Measurements from ENCODE around the gene VMA21.

VMA21 gene

GRCh38 chrX:151384807-151385206 is 12.2 kb upstream of the VMA21 start:
- no peaks in the 10 kb centered on the region for H3K4me1 ChIP-seq (ENCODE audit: control extremely low read depth in 1 of 4, control insufficient read depth in 4 of 4, insufficient read depth in 4 of 4, low read length in 3 of 4)
- WGBS (ENCODE audit: insufficient coverage): 77% methylated on average over 5 of the region's 7 CpGs
- H3K36me3 ChIP-seq (ENCODE audit: control insufficient read depth in 4 of 4, insufficient read depth in 4 of 4, low read length in 3 of 4): no peaks in the 10 kb centered on the region
- H3K9me3 ChIP-seq (ENCODE audit: control extremely low read depth in 1 of 5, control insufficient read depth in 4 of 5, insufficient read depth in 2 of 5, low read depth in 1 of 5, low read length in 4 of 5): no peaks in the 10 kb centered on the region
- ChIA-PET POLR2A (no interaction called here), CTCF (no interaction called here)
- no peak overlapping the region for H3K27ac ChIP-seq (ENCODE audit: insufficient read depth in 1 of 2, low read depth in 1 of 2, low read length in 2 of 2, poor library complexity in 1 of 2, severe bottlenecking in 2 of 2)
- no peaks in the 10 kb centered on the region for H3K27me3 ChIP-seq (replicated peaks in 2 of 5; ENCODE audit: control insufficient read depth in 4 of 5, insufficient read depth in 5 of 5, low read length in 4 of 5)
- no peak overlapping the region for H3K4me3 ChIP-seq (ENCODE audit: control insufficient read depth in 1 of 7, extremely low read depth in 1 of 7, insufficient read depth in 4 of 7, low read depth in 2 of 7, low read length in 6 of 7)
- DNase-seq: no peak

- H3K4me3 ChIP-seq (ENCODE audit: control insufficient read depth in 1 of 7, extremely low read depth in 1 of 7, insufficient read depth in 4 of 7, low read depth in 2 of 7, low read length in 6 of 7): no peak overlapping the region
- POLR2A ChIA-PET: no interaction called here
- no peak for DNase-seq
- H3K36me3 ChIP-seq (ENCODE audit: control insufficient read depth in 4 of 4, insufficient read depth in 4 of 4, low read length in 3 of 4): no peaks in the 10 kb centered on the region
- H3K4me1 ChIP-seq (ENCODE audit: control extremely low read depth in 1 of 4, control insufficient read depth in 4 of 4, insufficient read depth in 4 of 4, low read length in 3 of 4): no peaks in the 10 kb centered on the region
- CTCF ChIA-PET: no interaction called here
- H3K27me3 ChIP-seq (replicated peaks in 2 of 5; ENCODE audit: control insufficient read depth in 4 of 5, insufficient read depth in 5 of 5, low read length in 4 of 5): no peaks in the 10 kb centered on the region
- H3K9me3 ChIP-seq (ENCODE audit: control extremely low read depth in 1 of 5, control insufficient read depth in 4 of 5, insufficient read depth in 2 of 5, low read depth in 1 of 5, low read length in 4 of 5): no peaks in the 10 kb centered on the region
- H3K27ac ChIP-seq (ENCODE audit: insufficient read depth in 1 of 2, low read depth in 1 of 2, low read length in 2 of 2, poor library complexity in 1 of 2, severe bottlenecking in 2 of 2): no peak overlapping the region
- 90% methylated on average over 2 of the region's 3 CpGs for WGBS (ENCODE audit: insufficient coverage)
Measured at GRCh38 chrX:151386838-151387459, 10.1 kb upstream of the VMA21 start.

DNA sequence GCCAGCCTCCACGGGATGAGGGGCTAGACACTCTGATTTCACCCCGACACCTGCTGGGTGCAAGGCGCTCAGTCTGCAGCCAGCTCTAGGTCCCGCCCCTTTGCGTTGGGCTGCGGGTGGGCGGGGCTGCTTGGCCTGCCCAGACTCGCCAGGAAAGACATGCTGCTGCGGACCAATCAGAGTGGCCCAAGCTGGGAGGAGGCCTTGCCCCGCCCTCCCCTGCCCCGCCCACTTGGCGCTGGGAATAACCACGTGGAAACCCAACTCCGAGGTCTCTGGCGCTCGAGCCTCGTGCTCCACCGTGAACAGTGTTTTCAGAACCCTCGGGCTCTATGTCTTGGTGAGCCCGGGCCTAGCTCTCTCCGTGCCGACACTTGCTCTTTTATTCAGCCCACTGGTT is 5.3 kb upstream of the VMA21 start:
- WGBS (ENCODE audit: insufficient coverage): 91% methylated on average over 22 of the region's 22 CpGs
- Histone ChIP-seq H3K4me1 (ENCODE audit: control extremely low read depth in 1 of 4, control insufficient read depth in 4 of 4, insufficient read depth in 4 of 4, low read length in 3 of 4) (peaks cover 10 to 30% (median 19%) of the 10 kb centered on the region in 4 experiments), H3K27me3 (replicated peaks in 2 of 5; ENCODE audit: control insufficient read depth in 4 of 5, insufficient read depth in 5 of 5, low read length in 4 of 5) (no peaks in the 10 kb centered on the region), H3K9me3 (ENCODE audit: control extremely low read depth in 1 of 5, control insufficient read depth in 4 of 5, insufficient read depth in 2 of 5, low read depth in 1 of 5, low read length in 4 of 5) (no peaks in the 10 kb centered on the region), H3K27ac (ENCODE audit: insufficient read depth in 1 of 2, low read depth in 1 of 2, low read length in 2 of 2, poor library complexity in 1 of 2, severe bottlenecking in 2 of 2) (no peak overlapping the region), H3K4me3 (ENCODE audit: control insufficient read depth in 1 of 7, extremely low read depth in 1 of 7, insufficient read depth in 4 of 7, low read depth in 2 of 7, low read length in 6 of 7) (no peak overlapping the region), H3K36me3 (ENCODE audit: control insufficient read depth in 4 of 4, insufficient read depth in 4 of 4, low read length in 3 of 4) (no peaks in the 10 kb centered on the region)
- ChIA-PET CTCF (interaction anchor here (1.2 to 1.4 kb wide), 2 partner anchors 31 to 289 kb away, joined by 3 read pairs; no protein-coding TSS in a partner anchor), POLR2A (no interaction called here)
- no peak for DNase-seq

DNA sequence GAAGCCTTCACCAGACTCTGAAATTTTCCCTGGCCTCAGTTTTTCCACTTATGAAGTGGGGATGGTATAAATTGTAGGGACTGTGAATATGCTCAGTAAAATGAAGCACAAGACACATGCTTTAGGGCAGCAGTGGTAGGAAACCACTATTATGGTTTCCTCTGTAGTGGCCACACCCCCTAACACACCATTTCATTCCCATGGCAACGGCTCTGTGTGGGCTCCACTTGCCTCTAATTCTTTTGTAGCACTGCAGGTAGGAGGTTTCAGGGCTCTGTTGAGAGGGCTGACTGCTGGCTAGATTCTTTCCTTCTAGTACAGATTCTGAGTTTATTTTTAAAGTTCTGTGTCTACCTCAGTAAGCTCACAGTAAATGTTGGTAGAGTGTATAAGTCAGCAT is 3.5 kb upstream of the VMA21 start:
- H3K36me3 ChIP-seq (ENCODE audit: control insufficient read depth in 4 of 4, insufficient read depth in 4 of 4, low read length in 3 of 4): no peaks in the 10 kb centered on the region
- WGBS (ENCODE audit: insufficient coverage): no CpG with 5 or more reads among the region's 1 CpG
- peak; percentile 79 to 92 (median 89) for DNase-seq
- H3K27ac ChIP-seq (ENCODE audit: insufficient read depth in 1 of 2, low read depth in 1 of 2, low read length in 2 of 2, poor library complexity in 1 of 2, severe bottlenecking in 2 of 2): peak overlapping the region; percentile 47 to 74
- H3K27me3 ChIP-seq (replicated peaks in 2 of 5; ENCODE audit: control insufficient read depth in 4 of 5, insufficient read depth in 5 of 5, low read length in 4 of 5): no peaks in the 10 kb centered on the region
- H3K9me3 ChIP-seq (ENCODE audit: control extremely low read depth in 1 of 5, control insufficient read depth in 4 of 5, insufficient read depth in 2 of 5, low read depth in 1 of 5, low read length in 4 of 5): no peaks in the 10 kb centered on the region
- peak overlapping the region in 1 of 7 experiments; percentile 24 for H3K4me3 ChIP-seq (ENCODE audit: control insufficient read depth in 1 of 7, extremely low read depth in 1 of 7, insufficient read depth in 4 of 7, low read depth in 2 of 7, low read length in 6 of 7)
- peaks cover 14 to 40% (median 20%) of the 10 kb centered on the region in 4 experiments for H3K4me1 ChIP-seq (ENCODE audit: control extremely low read depth in 1 of 4, control insufficient read depth in 4 of 4, insufficient read depth in 4 of 4, low read length in 3 of 4)
- POLR2A ChIA-PET: no interaction called here
- CTCF ChIA-PET: interaction anchor here (0.9 kb wide), 1 partner anchor 288 kb away, joined by 3 read pairs; no protein-coding TSS in a partner anchor

GRCh38 chrX:151396042-151396824 is 773 bp upstream of the VMA21 start:
- POLR2A ChIA-PET: no interaction called here
- peak overlapping the region; percentile 85 to 95 for H3K27ac ChIP-seq (ENCODE audit: insufficient read depth in 1 of 2, low read depth in 1 of 2, low read length in 2 of 2, poor library complexity in 1 of 2, severe bottlenecking in 2 of 2)
- no peaks in the 10 kb centered on the region for H3K27me3 ChIP-seq (replicated peaks in 2 of 5; ENCODE audit: control insufficient read depth in 4 of 5, insufficient read depth in 5 of 5, low read length in 4 of 5)
- peak; percentile 24 to 87 (median 82) for DNase-seq
- CTCF ChIA-PET: interaction anchor here (1.4 kb wide), 1 partner anchor 36 kb away, joined by 4 read pairs; no protein-coding TSS in a partner anchor
- WGBS (ENCODE audit: insufficient coverage): 53% methylated on average over 18 of the region's 20 CpGs
- H3K4me3 ChIP-seq (ENCODE audit: control insufficient read depth in 1 of 7, extremely low read depth in 1 of 7, insufficient read depth in 4 of 7, low read depth in 2 of 7, low read length in 6 of 7): peak overlapping the region; percentile 35 to 82 (median 70)
- H3K36me3 ChIP-seq (ENCODE audit: control insufficient read depth in 4 of 4, insufficient read depth in 4 of 4, low read length in 3 of 4): no peaks in the 10 kb centered on the region
- H3K9me3 ChIP-seq (ENCODE audit: control extremely low read depth in 1 of 5, control insufficient read depth in 4 of 5, insufficient read depth in 2 of 5, low read depth in 1 of 5, low read length in 4 of 5): no peaks in the 10 kb centered on the region
- peaks cover 16 to 49% (median 22%) of the 10 kb centered on the region in 4 experiments for H3K4me1 ChIP-seq (ENCODE audit: control extremely low read depth in 1 of 4, control insufficient read depth in 4 of 4, insufficient read depth in 4 of 4, low read length in 3 of 4)

DNA sequence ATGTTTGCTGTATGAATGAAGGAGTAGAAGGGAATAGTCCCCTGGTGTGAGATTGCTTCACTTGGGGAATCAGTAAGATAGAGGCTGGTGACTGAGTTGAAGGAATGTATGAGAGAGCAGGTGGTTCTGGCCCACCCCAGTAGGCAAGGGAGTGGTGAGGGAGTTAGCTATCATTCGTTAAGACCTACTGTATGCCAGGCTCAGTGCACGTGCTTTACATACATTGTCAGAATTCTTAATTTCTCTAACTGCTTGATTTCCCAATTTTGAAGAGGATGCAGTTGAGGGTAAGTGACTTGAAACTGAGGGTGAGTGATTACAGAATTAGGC is 700 bp downstream of the VMA21 start:
- Histone ChIP-seq H3K4me3 (ENCODE audit: control insufficient read depth in 1 of 7, extremely low read depth in 1 of 7, insufficient read depth in 4 of 7, low read depth in 2 of 7, low read length in 6 of 7) (peak overlapping the region; percentile 52 to 82 (median 73)), H3K27ac (ENCODE audit: insufficient read depth in 1 of 2, low read depth in 1 of 2, low read length in 2 of 2, poor library complexity in 1 of 2, severe bottlenecking in 2 of 2) (peak overlapping the region; percentile 80 to 95), H3K9me3 (ENCODE audit: control extremely low read depth in 1 of 5, control insufficient read depth in 4 of 5, insufficient read depth in 2 of 5, low read depth in 1 of 5, low read length in 4 of 5) (no peaks in the 10 kb centered on the region), H3K36me3 (ENCODE audit: control insufficient read depth in 4 of 4, insufficient read depth in 4 of 4, low read length in 3 of 4) (no peaks in the 10 kb centered on the region), H3K27me3 (replicated peaks in 2 of 5; ENCODE audit: control insufficient read depth in 4 of 5, insufficient read depth in 5 of 5, low read length in 4 of 5) (no peaks in the 10 kb centered on the region), H3K4me1 (ENCODE audit: control extremely low read depth in 1 of 4, control insufficient read depth in 4 of 4, insufficient read depth in 4 of 4, low read length in 3 of 4) (peaks cover 16 to 49% (median 22%) of the 10 kb centered on the region in 4 experiments)
- CTCF ChIA-PET: interaction anchor here (0.6 to 1.3 kb wide), 2 partner anchors 11 to 25 kb away, joined by 3 read pairs; no protein-coding TSS in a partner anchor
- DNase-seq: peak in 2 of 3 donors; percentile 22 to 48
- POLR2A ChIA-PET: no interaction called here
- no CpG with 5 or more reads among the region's 2 CpGs for WGBS (ENCODE audit: insufficient coverage)

DNA sequence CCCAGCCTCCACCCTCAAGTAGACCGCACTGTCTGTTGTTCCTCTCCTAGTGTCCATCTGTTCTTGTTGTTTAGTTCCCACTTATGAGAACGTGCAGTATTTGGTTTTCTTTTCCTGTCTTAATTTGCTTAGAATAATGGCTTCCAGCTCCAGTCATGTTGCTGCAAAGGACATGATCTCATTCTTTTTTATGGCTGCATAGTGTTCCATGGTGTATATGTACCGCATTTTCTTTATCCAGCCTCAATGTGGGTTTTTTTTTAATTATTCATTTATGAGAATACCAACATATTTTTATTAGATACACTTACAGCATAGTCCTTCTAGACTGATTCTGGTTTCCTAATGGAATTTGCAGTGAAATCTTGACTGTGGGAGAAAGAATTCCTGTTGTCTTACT is 1.3 kb downstream of the VMA21 start:
- H3K4me3 ChIP-seq (ENCODE audit: control insufficient read depth in 1 of 7, extremely low read depth in 1 of 7, insufficient read depth in 4 of 7, low read depth in 2 of 7, low read length in 6 of 7): peak overlapping the region in 3 of 7 experiments; percentile 80 to 82 (median 81)
- CTCF ChIA-PET: interaction anchor here (0.6 to 1.3 kb wide), 2 partner anchors 11 to 24 kb away, joined by 3 read pairs; no protein-coding TSS in a partner anchor
- POLR2A ChIA-PET: no interaction called here
- H3K27ac ChIP-seq (ENCODE audit: insufficient read depth in 1 of 2, low read depth in 1 of 2, low read length in 2 of 2, poor library complexity in 1 of 2, severe bottlenecking in 2 of 2): no peak overlapping the region
- peaks cover 16 to 44% (median 20%) of the 10 kb centered on the region in 4 experiments for H3K4me1 ChIP-seq (ENCODE audit: control extremely low read depth in 1 of 4, control insufficient read depth in 4 of 4, insufficient read depth in 4 of 4, low read length in 3 of 4)
- peaks cover 0 to 2% (median under 1%) of the 10 kb centered on the region in 4 experiments for H3K36me3 ChIP-seq (ENCODE audit: control insufficient read depth in 4 of 4, insufficient read depth in 4 of 4, low read length in 3 of 4)
- no peak for DNase-seq
- WGBS (ENCODE audit: insufficient coverage): no CpG with 5 or more reads among the region's 3 CpGs
- no peaks in the 10 kb centered on the region for H3K27me3 ChIP-seq (replicated peaks in 2 of 5; ENCODE audit: control insufficient read depth in 4 of 5, insufficient read depth in 5 of 5, low read length in 4 of 5)
- no peaks in the 10 kb centered on the region for H3K9me3 ChIP-seq (ENCODE audit: control extremely low read depth in 1 of 5, control insufficient read depth in 4 of 5, insufficient read depth in 2 of 5, low read depth in 1 of 5, low read length in 4 of 5)

Measured in common myeloid progenitor, CD34-positive (primary cell).